ENCODE measurements around the gene KRTAP4-2. TPM values are rescaled to one million over a fixed set of nuclear protein-coding genes. Genes with fewer than 3 reads are reported as not detected.

KRTAP4-2 gene
- total RNA-seq, 1 experiment from 2014 or later, result not detected

DNA sequence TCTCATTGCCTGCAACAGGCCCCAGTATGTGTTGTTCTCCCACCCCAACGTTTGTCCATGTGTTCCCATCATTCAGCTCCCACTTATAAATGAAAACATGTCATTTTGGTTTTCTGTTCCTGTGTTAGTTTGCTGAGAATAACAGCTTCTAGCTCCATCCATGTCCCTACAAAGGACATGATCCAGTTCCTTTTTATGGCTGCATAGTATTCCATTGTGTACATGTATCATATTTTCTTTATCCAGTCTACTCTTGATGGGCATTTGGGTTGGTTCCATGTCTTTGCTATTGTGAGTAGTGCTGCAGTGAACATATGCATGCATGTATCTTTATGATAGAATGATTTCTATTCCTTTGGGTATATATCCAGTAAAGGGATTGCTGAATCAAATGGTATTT lies 37.7 kb upstream of the KRTAP4-2 start:
- DNase-seq (ENCODE audit: low read depth, low spot score) (no peak), ATAC-seq (no peak)
- Histone ChIP-seq H3K9me3 (ENCODE audit: control insufficient read depth in 1 of 2, insufficient read depth in 1 of 2, low read depth in 1 of 2, low read length in 2 of 2) (no peaks in the 10 kb centered on the region), H3K4me3 (replicated peaks in 1 of 2; ENCODE audit: low read depth in 1 of 2, low read length in 2 of 2) (no peak overlapping the region), H3K27ac (ENCODE audit: low read depth, low read length) (no peak overlapping the region), H3K27me3 (ENCODE audit: insufficient read depth, low read length) (no peaks in the 10 kb centered on the region), H2AFZ (ENCODE audit: low read depth, low read length, poor library complexity, severe bottlenecking) (no peak overlapping the region), H3K79me2 (ENCODE audit: insufficient read depth, low read length) (no peaks in the 10 kb centered on the region), H3K4me1 (ENCODE audit: control insufficient read depth in 1 of 2, insufficient read depth in 2 of 2, low read length in 2 of 2) (peaks cover 6 to 19% of the 10 kb centered on the region in 2 experiments), H3K36me3 (ENCODE audit: control insufficient read depth in 1 of 2, insufficient read depth in 2 of 2, low read length in 2 of 2) (no peaks in the 10 kb centered on the region), H3K9me2 (ENCODE audit: insufficient read depth) (no peaks in the 10 kb centered on the region), H4K20me1 (ENCODE audit: insufficient read depth) (no peaks in the 10 kb centered on the region), H3K9ac (ENCODE audit: low read length) (no peak overlapping the region), H3K4me2 (ENCODE audit: low read length) (no peak overlapping the region)
- ChIA-PET POLR2A (no interaction called here), RAD21 (ENCODE audit: low non-redundant PET in 1 of 2, low total read pairs in 2 of 2, uncharacterized antibody in 2 of 2, unreplicated experiment in 2 of 2) (no interaction called here), CTCF (no interaction called here)
- BruUV-seq (replicated peaks), result no TSS peak
- intact Hi-C loops (cut with micrococcal nuclease), result no loop called here
- no peak for TF ChIP-seq ZFX (IDR thresholded peaks at IDR 0.05)
- TF ChIP-seq, protein P1, sequence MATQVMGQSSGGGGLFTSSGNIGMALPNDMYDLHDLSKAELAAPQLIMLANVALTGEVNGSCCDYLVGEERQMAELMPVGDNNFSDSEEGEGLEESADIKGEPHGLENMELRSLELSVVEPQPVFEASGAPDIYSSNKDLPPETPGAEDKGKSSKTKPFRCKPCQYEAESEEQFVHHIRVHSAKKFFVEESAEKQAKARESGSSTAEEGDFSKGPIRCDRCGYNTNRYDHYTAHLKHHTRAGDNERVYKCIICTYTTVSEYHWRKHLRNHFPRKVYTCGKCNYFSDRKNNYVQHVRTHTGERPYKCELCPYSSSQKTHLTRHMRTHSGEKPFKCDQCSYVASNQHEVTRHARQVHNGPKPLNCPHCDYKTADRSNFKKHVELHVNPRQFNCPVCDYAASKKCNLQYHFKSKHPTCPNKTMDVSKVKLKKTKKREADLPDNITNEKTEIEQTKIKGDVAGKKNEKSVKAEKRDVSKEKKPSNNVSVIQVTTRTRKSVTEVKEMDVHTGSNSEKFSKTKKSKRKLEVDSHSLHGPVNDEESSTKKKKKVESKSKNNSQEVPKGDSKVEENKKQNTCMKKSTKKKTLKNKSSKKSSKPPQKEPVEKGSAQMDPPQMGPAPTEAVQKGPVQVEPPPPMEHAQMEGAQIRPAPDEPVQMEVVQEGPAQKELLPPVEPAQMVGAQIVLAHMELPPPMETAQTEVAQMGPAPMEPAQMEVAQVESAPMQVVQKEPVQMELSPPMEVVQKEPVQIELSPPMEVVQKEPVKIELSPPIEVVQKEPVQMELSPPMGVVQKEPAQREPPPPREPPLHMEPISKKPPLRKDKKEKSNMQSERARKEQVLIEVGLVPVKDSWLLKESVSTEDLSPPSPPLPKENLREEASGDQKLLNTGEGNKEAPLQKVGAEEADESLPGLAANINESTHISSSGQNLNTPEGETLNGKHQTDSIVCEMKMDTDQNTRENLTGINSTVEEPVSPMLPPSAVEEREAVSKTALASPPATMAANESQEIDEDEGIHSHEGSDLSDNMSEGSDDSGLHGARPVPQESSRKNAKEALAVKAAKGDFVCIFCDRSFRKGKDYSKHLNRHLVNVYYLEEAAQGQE (IDR thresholded peaks at IDR 0.05; ENCODE audit: low read depth), result no peak
- TF ChIP-seq ZNF274 (IDR thresholded peaks at IDR 0.05; ENCODE audit: low read depth, low read length), result no peak
- no peak for TF ChIP-seq JUND (IDR thresholded peaks at IDR 0.05)
- no peak for TF ChIP-seq POLR2AphosphoS5 (IDR thresholded peaks at IDR 0.05; ENCODE audit: low read depth, low read length)
- TF ChIP-seq EGR1 (IDR thresholded peaks at IDR 0.05; ENCODE audit: low read depth), result no peak
- TF ChIP-seq EZH2phosphoT487 (IDR thresholded peaks at IDR 0.05; ENCODE audit: borderline replicate concordance), result no peak
- TF ChIP-seq, protein P2, sequence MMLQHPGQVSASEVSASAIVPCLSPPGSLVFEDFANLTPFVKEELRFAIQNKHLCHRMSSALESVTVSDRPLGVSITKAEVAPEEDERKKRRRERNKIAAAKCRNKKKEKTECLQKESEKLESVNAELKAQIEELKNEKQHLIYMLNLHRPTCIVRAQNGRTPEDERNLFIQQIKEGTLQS (IDR thresholded peaks at IDR 0.05), result no peak
- TF ChIP-seq, protein P3, sequence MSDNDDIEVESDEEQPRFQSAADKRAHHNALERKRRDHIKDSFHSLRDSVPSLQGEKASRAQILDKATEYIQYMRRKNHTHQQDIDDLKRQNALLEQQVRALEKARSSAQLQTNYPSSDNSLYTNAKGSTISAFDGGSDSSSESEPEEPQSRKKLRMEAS (IDR thresholded peaks at IDR 0.05), result no peak
- TF ChIP-seq SIN3A (IDR thresholded peaks at IDR 0.05; ENCODE audit: low read depth), result no peak
- no peak for TF ChIP-seq TCF7L2 (IDR thresholded peaks at IDR 0.05; ENCODE audit: borderline replicate concordance, extremely low read depth, insufficient read depth, insufficient read length)
- no peak for TF ChIP-seq YY1 (IDR thresholded peaks at IDR 0.05; ENCODE audit: extremely low read depth, insufficient replicate concordance, low read depth, low read length)
- TF ChIP-seq, protein P4, sequence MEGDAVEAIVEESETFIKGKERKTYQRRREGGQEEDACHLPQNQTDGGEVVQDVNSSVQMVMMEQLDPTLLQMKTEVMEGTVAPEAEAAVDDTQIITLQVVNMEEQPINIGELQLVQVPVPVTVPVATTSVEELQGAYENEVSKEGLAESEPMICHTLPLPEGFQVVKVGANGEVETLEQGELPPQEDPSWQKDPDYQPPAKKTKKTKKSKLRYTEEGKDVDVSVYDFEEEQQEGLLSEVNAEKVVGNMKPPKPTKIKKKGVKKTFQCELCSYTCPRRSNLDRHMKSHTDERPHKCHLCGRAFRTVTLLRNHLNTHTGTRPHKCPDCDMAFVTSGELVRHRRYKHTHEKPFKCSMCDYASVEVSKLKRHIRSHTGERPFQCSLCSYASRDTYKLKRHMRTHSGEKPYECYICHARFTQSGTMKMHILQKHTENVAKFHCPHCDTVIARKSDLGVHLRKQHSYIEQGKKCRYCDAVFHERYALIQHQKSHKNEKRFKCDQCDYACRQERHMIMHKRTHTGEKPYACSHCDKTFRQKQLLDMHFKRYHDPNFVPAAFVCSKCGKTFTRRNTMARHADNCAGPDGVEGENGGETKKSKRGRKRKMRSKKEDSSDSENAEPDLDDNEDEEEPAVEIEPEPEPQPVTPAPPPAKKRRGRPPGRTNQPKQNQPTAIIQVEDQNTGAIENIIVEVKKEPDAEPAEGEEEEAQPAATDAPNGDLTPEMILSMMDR (IDR thresholded peaks at IDR 0.05 in 2 of 3, conservative IDR thresholded peaks at IDR 0.05 in 1 of 3; ENCODE audit: borderline replicate concordance in 1 of 3, insufficient read depth in 1 of 3, low read depth in 2 of 3, low read length in 2 of 3), result no peak
